Keratinocyte (primary cell): ENCODE data around the gene PIK3CD. TPM values are rescaled to one million over a fixed set of nuclear protein-coding genes. Genes with fewer than 3 reads are reported as not detected.
A peak's percentile ranks its signal among the peaks of the same experiment; 100 is the strongest.

ENCODE experiments used
- DNase-seq: peaks from one replicate; pipeline ENCODE4 v3.0.0-alpha.2; 2011; ENCODE audit warnings: low read depth, missing footprints, low spot score
- FAIRE-seq: peaks from 2 replicates; lab custom pipeline; 2011; peaks lifted over from hg19 to GRCh38; lab: Jason Lieb, UNC
- H2AFZ ChIP-seq: 2 replicates; pipeline ENCODE4 v1.6.0; 2012; ENCODE audit warnings: low read length, control low read depth, inconsistent platforms; ENCODE audit not compliant: control insufficient read depth
- H3K27ac ChIP-seq: 2 replicates; pipeline ENCODE4 v1.5.1; 2011; ENCODE audit warnings: low read length; ENCODE audit not compliant: control insufficient read depth, insufficient read depth
- H3K27me3 ChIP-seq: 3 replicates; pipeline ENCODE4 v1.6.0; 2011; ENCODE audit warnings: low read length; ENCODE audit not compliant: control insufficient read depth, insufficient read depth; ENCODE audit errors: extremely low read depth
- H3K36me3 ChIP-seq, 2 experiments: 2 replicates in 1 of 2; 3 replicates in 1 of 2; pipeline ENCODE4 v1.5.1; 2011; ENCODE audit warnings: low read length in 2 of 2, mild to moderate bottlenecking in 1 of 2; ENCODE audit not compliant: control insufficient read depth in 2 of 2, insufficient read depth in 2 of 2; ENCODE audit errors: extremely low read depth in 1 of 2
- H3K4me1 ChIP-seq: 3 replicates; pipeline ENCODE4 v1.5.1; 2011; ENCODE audit warnings: low read length; ENCODE audit not compliant: control insufficient read depth, insufficient read depth; ENCODE audit errors: extremely low read depth
- H3K4me2 ChIP-seq: 3 replicates; pipeline ENCODE4 v1.6.0; 2011; ENCODE audit warnings: low read depth, low read length; ENCODE audit not compliant: control insufficient read depth, insufficient read depth; ENCODE audit errors: extremely low read depth
- H3K4me3 ChIP-seq, 3 experiments: fragments of 200-600 bp in 1 of 3; sonication (generic) in 1 of 3; 2 replicates in 2 of 3; 3 replicates in 1 of 3; pipeline ENCODE4 v1.5.1; 2011 to 2016; ENCODE audit warnings: low read length in 3 of 3, mild to moderate bottlenecking in 3 of 3, control low read depth in 2 of 3, inconsistent platforms in 1 of 3, low read depth in 1 of 3, mixed read lengths in 1 of 3, mixed run types in 1 of 3, moderate library complexity in 1 of 3; ENCODE audit not compliant: control insufficient read depth in 2 of 3, insufficient read depth in 2 of 3; ENCODE audit errors: extremely low read depth in 1 of 3
- H3K79me2 ChIP-seq: 2 replicates; pipeline ENCODE4 v1.6.0; 2012; ENCODE audit warnings: low read length; ENCODE audit not compliant: control insufficient read depth, insufficient read depth
- H3K9ac ChIP-seq: 3 replicates; pipeline ENCODE4 v1.6.0; 2011; ENCODE audit warnings: low read length; ENCODE audit not compliant: control insufficient read depth, insufficient read depth; ENCODE audit errors: extremely low read depth
- H3K9me1 ChIP-seq: 3 replicates; pipeline ENCODE4 v1.6.0; 2011; ENCODE audit warnings: low read length; ENCODE audit not compliant: control insufficient read depth, insufficient read depth; ENCODE audit errors: extremely low read depth
- H3K9me3 ChIP-seq: 2 replicates; pipeline ENCODE4 v1.5.1; 2012; ENCODE audit warnings: low read depth, low read length; ENCODE audit not compliant: control insufficient read depth
- H4K20me1 ChIP-seq: 3 replicates; pipeline ENCODE4 v1.6.0; 2011; ENCODE audit warnings: low read length; ENCODE audit not compliant: control insufficient read depth, insufficient read depth; ENCODE audit errors: extremely low read depth
- EZH2 ChIP-seq: IDR thresholded peaks from one replicate; pipeline ENCODE4 v1.6.1; 2012; ENCODE audit warnings: inconsistent platforms, mild to moderate bottlenecking, low read length, moderate library complexity
- dilution Hi-C: fragments of 300-500 bp; cut with MboI; formaldehyde crosslinking; loops from one replicate; pipeline ENCODE4 v1.7.0; 2020; ENCODE audit warnings: low sequenced_read_pairs; ENCODE audit not compliant: extremely low pct_ligation_motif_present
- polyA plus RNA-seq, 5 experiments: library from polyadenylated mRNA; depleted of rRNA in 3 of 5; stranded (reverse) in 3 of 5; stranded (forward) in 1 of 5; unstranded in 1 of 5; fragments of >200 nt; gene quantifications; 1 replicate in 1 of 5; 2 replicates in 3 of 5; 3 replicates in 1 of 5; pipeline versions ENCODE4 v1.2.1 to v1.2.3, GENCODE V29; 2011 to 2012; ENCODE audit warnings: missing spikeins in 2 of 5, low read depth in 1 of 5, low replicate concordance in 1 of 5
- TF ChIP-seq, protein P1 (sequence below), 3 experiments: IDR thresholded peaks in 1 of 3; conservative IDR thresholded peaks in 1 of 3; optimal IDR thresholded peaks in 1 of 3; 2 replicates in 2 of 3; 3 replicates in 1 of 3; pipeline versions ENCODE3 to v1.5.1; 2011; ENCODE audit warnings: low read length in 3 of 3, mild to moderate bottlenecking in 3 of 3, moderate library complexity in 2 of 3, control low read depth in 1 of 3, inconsistent platforms in 1 of 3; ENCODE audit not compliant: insufficient read depth in 2 of 3; ENCODE audit errors: extremely low read depth in 1 of 3

PIK3CD gene
- polyA plus RNA-seq, 1 donor (not counting 4 experiments of a cell fraction or from before 2014, with no cell fraction given): 7.8 TPM

DNA sequence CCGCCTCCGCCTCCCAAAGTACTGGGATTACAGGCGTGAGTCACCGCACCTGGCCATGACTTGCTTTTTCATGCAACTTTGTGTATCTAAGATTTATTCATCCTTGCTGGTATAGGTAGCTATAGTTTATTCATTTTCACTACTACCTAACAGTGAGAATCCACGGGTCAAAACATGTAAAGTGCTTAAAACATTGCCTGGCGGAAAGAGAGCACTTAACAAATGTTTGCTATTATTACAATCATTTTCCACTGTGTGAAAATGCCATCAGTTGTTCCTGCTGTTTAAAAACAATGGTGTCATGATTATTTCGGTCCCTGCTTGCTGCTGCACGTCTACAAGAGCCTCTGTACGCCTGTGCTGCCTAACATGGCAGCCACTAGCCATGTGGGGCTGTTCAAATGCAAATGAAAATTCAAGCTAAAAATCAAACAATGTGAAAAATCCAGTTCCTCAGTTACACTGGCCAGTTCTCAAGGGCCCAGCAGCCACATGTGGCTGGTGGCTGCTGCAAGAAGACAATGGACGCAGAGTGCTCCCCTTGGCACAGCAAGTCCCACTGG, 107.1 kb downstream of the PIK3CD start:
- Histone ChIP-seq H3K79me2 (peaks cover 88% of the 10 kb centered on the region), H3K9me3 (no peaks in the 10 kb centered on the region), H3K4me3 (no peak overlapping the region), H3K27ac (peak overlapping the region; percentile 84), H4K20me1 (peaks cover 2% of the 10 kb centered on the region), H3K27me3 (no peaks in the 10 kb centered on the region), H3K4me2 (peak overlapping the region; percentile 52), H2AFZ (no peak overlapping the region), H3K36me3 (peaks cover 12 to 22% of the 10 kb centered on the region in 2 experiments), H3K9me1 (no peaks in the 10 kb centered on the region), H3K4me1 (peaks cover 19% of the 10 kb centered on the region), H3K9ac (peak overlapping the region; percentile 56)
- dilution Hi-C loops: no loop called here
- no peak for DNase-seq
- TF ChIP-seq, protein P1, sequence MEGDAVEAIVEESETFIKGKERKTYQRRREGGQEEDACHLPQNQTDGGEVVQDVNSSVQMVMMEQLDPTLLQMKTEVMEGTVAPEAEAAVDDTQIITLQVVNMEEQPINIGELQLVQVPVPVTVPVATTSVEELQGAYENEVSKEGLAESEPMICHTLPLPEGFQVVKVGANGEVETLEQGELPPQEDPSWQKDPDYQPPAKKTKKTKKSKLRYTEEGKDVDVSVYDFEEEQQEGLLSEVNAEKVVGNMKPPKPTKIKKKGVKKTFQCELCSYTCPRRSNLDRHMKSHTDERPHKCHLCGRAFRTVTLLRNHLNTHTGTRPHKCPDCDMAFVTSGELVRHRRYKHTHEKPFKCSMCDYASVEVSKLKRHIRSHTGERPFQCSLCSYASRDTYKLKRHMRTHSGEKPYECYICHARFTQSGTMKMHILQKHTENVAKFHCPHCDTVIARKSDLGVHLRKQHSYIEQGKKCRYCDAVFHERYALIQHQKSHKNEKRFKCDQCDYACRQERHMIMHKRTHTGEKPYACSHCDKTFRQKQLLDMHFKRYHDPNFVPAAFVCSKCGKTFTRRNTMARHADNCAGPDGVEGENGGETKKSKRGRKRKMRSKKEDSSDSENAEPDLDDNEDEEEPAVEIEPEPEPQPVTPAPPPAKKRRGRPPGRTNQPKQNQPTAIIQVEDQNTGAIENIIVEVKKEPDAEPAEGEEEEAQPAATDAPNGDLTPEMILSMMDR (optimal IDR thresholded peaks at IDR 0.05 in 1 of 3, IDR thresholded peaks at IDR 0.05 in 1 of 3, conservative IDR thresholded peaks at IDR 0.05 in 1 of 3; ENCODE audit: extremely low read depth in 1 of 3, insufficient read depth in 2 of 3, low read length in 3 of 3): no peak
- no peak for TF ChIP-seq EZH2
- FAIRE-seq: peak; percentile 79

DNA sequence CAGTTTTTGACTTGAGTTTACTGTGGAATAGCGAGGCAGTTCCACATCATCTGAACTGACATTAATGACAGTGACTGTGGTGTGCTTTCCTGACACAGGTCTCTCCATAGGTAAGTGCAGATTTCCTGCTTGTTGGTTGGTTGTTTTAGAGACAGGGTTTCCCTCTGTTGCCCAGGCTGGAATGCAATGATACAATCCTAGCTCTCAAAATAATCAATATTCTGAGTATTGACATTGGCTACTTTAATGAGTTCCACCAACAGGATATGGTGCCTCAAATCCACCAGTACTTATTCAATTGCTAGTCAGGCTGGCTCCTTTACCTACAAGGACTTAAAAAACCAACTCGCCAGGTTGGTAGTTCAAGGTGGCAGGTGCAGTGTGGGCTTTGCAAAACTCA, 108.4 kb downstream of the PIK3CD start:
- Histone ChIP-seq H3K4me3 (no peak overlapping the region), H3K4me1 (peaks cover 20% of the 10 kb centered on the region), H3K79me2 (peaks cover 93% of the 10 kb centered on the region), H3K36me3 (peaks cover 9 to 21% of the 10 kb centered on the region in 2 experiments), H3K9me1 (no peaks in the 10 kb centered on the region), H3K27me3 (no peaks in the 10 kb centered on the region), H3K9ac (no peak overlapping the region), H4K20me1 (peaks cover 2% of the 10 kb centered on the region), H3K9me3 (no peaks in the 10 kb centered on the region), H3K4me2 (no peak overlapping the region), H2AFZ (no peak overlapping the region), H3K27ac (no peak overlapping the region)
- DNase-seq: no peak
- dilution Hi-C loops: no loop called here
- TF ChIP-seq, protein P1 (optimal IDR thresholded peaks at IDR 0.05 in 1 of 3, IDR thresholded peaks at IDR 0.05 in 1 of 3, conservative IDR thresholded peaks at IDR 0.05 in 1 of 3; ENCODE audit: extremely low read depth in 1 of 3, insufficient read depth in 2 of 3, low read length in 3 of 3): no peak
- TF ChIP-seq EZH2: no peak
- peak; percentile 34 for FAIRE-seq
